ENCODE results near the gene ZNF831.

Gene ZNF831

GRCh38 chr20:59247731-59248684, 84.4 kb downstream of the ZNF831 start:
- DNase-seq (ENCODE audit: low read depth in 2 of 2) = no peak

GRCh38 chr20:59250293-59250692, 86.7 kb downstream of the ZNF831 start:
- no peak for DNase-seq (ENCODE audit: low read depth in 2 of 2)

- no peak for DNase-seq (ENCODE audit: low read depth in 2 of 2)
Measured at GRCh38 chr20:59253325-59253724, 89.7 kb downstream of the ZNF831 start.

GRCh38 chr20:59253779-59254319, 90.2 kb downstream of the ZNF831 start:
- no peak for DNase-seq (ENCODE audit: low read depth in 2 of 2)

GRCh38 chr20:59255256-59255655, 91.6 kb downstream of the ZNF831 start:
- no peak for DNase-seq (ENCODE audit: low read depth in 2 of 2)

- no peak for DNase-seq (ENCODE audit: low read depth in 2 of 2)
Measured at GRCh38 chr20:59258221-59258621, 94.6 kb downstream of the ZNF831 start.

GRCh38 chr20:59259946-59260345, 96.3 kb downstream of the ZNF831 start:
- DNase-seq (ENCODE audit: low read depth in 2 of 2) = no peak

GRCh38 chr20:59265298-59265697, 101.7 kb downstream of the ZNF831 start:
- no peak for DNase-seq (ENCODE audit: low read depth in 2 of 2)

GRCh38 chr20:59268870-59269269, 105.2 kb downstream of the ZNF831 start:
- DNase-seq (ENCODE audit: low read depth in 2 of 2) = no peak

GRCh38 chr20:59269411-59270025, 105.9 kb downstream of the ZNF831 start:
- DNase-seq (ENCODE audit: low read depth in 2 of 2) = no peak

GRCh38 chr20:59270380-59270779, 106.8 kb downstream of the ZNF831 start:
- DNase-seq (ENCODE audit: low read depth in 2 of 2) = no peak

- DNase-seq (ENCODE audit: low read depth in 2 of 2) = no peak
Measured at GRCh38 chr20:59273739-59274357, 110.2 kb downstream of the ZNF831 start.

- no peak for DNase-seq (ENCODE audit: low read depth in 2 of 2)
Measured at GRCh38 chr20:59276938-59277337, 113.3 kb downstream of the ZNF831 start.

GRCh38 chr20:59284470-59284869, 120.8 kb downstream of the ZNF831 start:
- no peak for DNase-seq (ENCODE audit: low read depth in 2 of 2)

GRCh38 chr20:59289994-59290393, 126.4 kb downstream of the ZNF831 start:
- DNase-seq (ENCODE audit: low read depth in 2 of 2) = no peak

GRCh38 chr20:59291740-59292383, 128.2 kb downstream of the ZNF831 start:
- DNase-seq (ENCODE audit: low read depth in 2 of 2) = no peak

- no peak for DNase-seq (ENCODE audit: low read depth in 2 of 2)
Measured at GRCh38 chr20:59295531-59295930, 131.9 kb downstream of the ZNF831 start.

GRCh38 chr20:59297686-59298085, 134.1 kb downstream of the ZNF831 start:
- no peak for DNase-seq (ENCODE audit: low read depth in 2 of 2)

- no peak for DNase-seq (ENCODE audit: low read depth in 2 of 2)
Measured at GRCh38 chr20:59299945-59300332, 136.3 kb downstream of the ZNF831 start.

GRCh38 chr20:59300333-59301081, 136.9 kb downstream of the ZNF831 start, which contains the start of gene EDN3:
Gene EDN3 (plus strand): TSS chr20:59300611. CDS start chr20:59300813, 202 bp downstream.
- no peak for DNase-seq (ENCODE audit: low read depth in 2 of 2)

Data from stimulated activated CD4-positive, alpha-beta T cell treated with anti-CD3 and anti-CD28 coated beads, Interleukin-4, amount 100 ng/mL, for 48 hours (primary cell).